ENCODE data around the gene TRMT1L. TPM values are rescaled to one million over a fixed set of nuclear protein-coding genes. Genes with fewer than 3 reads are reported as not detected.
A peak's percentile ranks its signal among the peaks of the same experiment; 100 is the strongest.

TRMT1L gene
- total RNA-seq, 4 donors from 2014 or later: 16.0 to 47.3 (median 21.5) TPM

DNA sequence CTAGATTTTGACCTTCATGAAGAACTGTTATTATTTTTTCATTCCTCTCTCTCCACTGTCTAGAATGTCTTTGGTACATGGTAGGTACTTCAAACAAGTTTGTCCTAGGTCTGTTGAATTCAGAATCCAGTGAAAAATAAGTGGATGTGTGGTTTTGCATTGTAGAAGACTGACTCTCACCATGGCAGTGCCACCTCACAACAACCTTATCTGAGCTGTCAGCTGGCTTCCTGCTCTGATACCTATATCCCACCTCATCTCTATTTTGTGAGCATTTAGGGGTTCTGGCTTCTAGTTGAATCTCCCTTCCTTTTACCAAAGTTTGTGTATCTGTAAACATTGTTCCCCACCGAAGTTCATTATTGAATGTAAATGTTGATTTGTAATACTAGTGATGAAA lies 9.4 kb upstream of the TRMT1L start:
- H3K36me3 ChIP-seq: peaks cover 0 to 78% of the 10 kb centered on the region in 2 donors
- peaks cover 0 to 5% (median 0%) of the 10 kb centered on the region in 3 donors for H3K4me1 ChIP-seq
- H3K27me3 ChIP-seq: no peaks in the 10 kb centered on the region
- TF ChIP-seq POLR2A (IDR thresholded peaks at IDR 0.05) (no peak), EP300 (IDR thresholded peaks at IDR 0.05) (no peak), POLR2AphosphoS5 (IDR thresholded peaks at IDR 0.05) (no peak)
- WGBS, 2 donors (ENCODE audit: low coverage in 1 of 2): 55 to 67% methylated on average over 1 of the region's 1 CpG
- H3K27ac ChIP-seq: no peak overlapping the region
- H3K4me3 ChIP-seq: no peak overlapping the region
- H3K9me3 ChIP-seq: no peaks in the 10 kb centered on the region
- no peak for ATAC-seq

DNA sequence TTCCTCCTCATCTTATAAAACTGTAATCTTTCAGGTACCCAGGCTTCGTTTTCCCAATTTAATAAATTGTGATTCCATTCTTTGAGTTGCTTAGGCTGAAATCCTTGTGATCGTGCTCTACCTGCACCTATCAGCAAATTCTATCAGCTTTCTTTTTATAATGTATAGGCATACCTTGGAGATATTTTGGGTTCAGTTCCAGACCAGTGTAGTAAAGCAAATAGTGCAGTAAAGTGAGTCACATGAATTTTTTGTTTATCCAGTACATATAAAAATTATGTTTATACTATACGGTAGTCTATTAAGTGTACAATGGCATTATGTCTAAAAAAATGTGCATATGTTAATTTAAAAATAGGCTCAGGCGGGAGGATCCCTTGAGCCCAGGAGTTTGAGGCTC lies 5.7 kb upstream of the TRMT1L start:
- Histone ChIP-seq H3K4me3 (no peak overlapping the region), H3K36me3 (peaks cover 0 to 66% of the 10 kb centered on the region in 2 donors), H3K9me3 (no peaks in the 10 kb centered on the region), H3K27me3 (no peaks in the 10 kb centered on the region), H3K27ac (no peak overlapping the region), H3K4me1 (peaks cover 0 to 13% (median 0%) of the 10 kb centered on the region in 3 donors)
- 88 to 93% methylated on average over 4 of the region's 4 CpGs for WGBS, 2 donors (ENCODE audit: low coverage in 1 of 2)
- TF ChIP-seq POLR2A (IDR thresholded peaks at IDR 0.05) (no peak), EP300 (IDR thresholded peaks at IDR 0.05) (no peak), POLR2AphosphoS5 (IDR thresholded peaks at IDR 0.05) (no peak)
- TF ChIP-seq, protein P1, sequence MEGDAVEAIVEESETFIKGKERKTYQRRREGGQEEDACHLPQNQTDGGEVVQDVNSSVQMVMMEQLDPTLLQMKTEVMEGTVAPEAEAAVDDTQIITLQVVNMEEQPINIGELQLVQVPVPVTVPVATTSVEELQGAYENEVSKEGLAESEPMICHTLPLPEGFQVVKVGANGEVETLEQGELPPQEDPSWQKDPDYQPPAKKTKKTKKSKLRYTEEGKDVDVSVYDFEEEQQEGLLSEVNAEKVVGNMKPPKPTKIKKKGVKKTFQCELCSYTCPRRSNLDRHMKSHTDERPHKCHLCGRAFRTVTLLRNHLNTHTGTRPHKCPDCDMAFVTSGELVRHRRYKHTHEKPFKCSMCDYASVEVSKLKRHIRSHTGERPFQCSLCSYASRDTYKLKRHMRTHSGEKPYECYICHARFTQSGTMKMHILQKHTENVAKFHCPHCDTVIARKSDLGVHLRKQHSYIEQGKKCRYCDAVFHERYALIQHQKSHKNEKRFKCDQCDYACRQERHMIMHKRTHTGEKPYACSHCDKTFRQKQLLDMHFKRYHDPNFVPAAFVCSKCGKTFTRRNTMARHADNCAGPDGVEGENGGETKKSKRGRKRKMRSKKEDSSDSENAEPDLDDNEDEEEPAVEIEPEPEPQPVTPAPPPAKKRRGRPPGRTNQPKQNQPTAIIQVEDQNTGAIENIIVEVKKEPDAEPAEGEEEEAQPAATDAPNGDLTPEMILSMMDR (IDR thresholded peaks at IDR 0.05): no peak
- no peak for ATAC-seq

DNA sequence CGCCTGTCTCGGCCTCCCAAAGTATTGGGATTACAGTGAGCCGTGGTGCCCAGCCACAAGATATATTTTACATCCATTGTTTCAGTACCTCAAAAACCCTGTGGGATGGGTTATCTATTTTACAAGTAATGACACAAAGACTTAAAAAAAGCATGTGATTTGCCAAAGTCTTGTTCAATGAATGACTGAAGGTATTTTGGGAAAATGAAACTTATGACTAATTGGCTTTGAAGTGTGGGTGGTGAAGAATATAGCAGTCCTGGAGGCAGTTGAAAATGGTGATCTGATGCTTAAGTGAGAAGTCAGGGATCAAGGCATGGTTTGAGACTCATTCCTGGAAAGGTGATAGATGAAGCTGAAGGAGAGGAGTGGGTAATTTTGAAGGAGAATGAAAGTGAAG lies 3.2 kb upstream of the TRMT1L start:
- H3K9me3 ChIP-seq: no peaks in the 10 kb centered on the region
- H3K27ac ChIP-seq: no peak overlapping the region
- H3K4me1 ChIP-seq: peaks cover 0 to 21% (median 3%) of the 10 kb centered on the region in 3 donors
- H3K36me3 ChIP-seq: peaks cover 0 to 41% of the 10 kb centered on the region in 2 donors
- TF ChIP-seq, protein P1 (IDR thresholded peaks at IDR 0.05): no peak
- TF ChIP-seq POLR2AphosphoS5 (IDR thresholded peaks at IDR 0.05): no peak
- no peak for TF ChIP-seq POLR2A (IDR thresholded peaks at IDR 0.05)
- no peak for TF ChIP-seq EP300 (IDR thresholded peaks at IDR 0.05)
- no peak for ATAC-seq
- 100% methylated on average over 1 to 3 of the region's 3 CpGs for WGBS, 2 donors (ENCODE audit: low coverage in 1 of 2)
- no peak overlapping the region for H3K4me3 ChIP-seq
- no peaks in the 10 kb centered on the region for H3K27me3 ChIP-seq

DNA sequence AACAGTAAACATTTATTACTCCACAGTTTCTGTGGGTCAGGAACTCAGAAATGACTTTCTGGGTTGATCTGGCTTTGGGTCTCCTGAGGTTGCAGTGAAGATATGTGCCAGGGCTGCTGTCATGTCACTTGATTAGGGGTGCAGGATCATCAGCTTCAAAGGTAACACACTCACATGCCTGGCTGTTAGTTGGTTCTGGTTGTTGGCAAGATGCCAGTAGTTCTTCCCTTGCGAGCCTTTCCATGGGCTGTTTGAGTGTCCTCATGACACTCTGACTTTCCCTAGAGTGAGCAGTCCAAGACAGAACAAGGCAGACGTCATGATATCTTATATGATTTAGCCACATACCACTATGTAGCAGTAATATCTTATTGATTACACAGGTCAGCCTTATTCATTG lies 2.0 kb upstream of the TRMT1L start:
- 74 to 100% methylated on average over 1 to 2 of the region's 2 CpGs for WGBS, 2 donors (ENCODE audit: low coverage in 1 of 2)
- Histone ChIP-seq H3K27me3 (no peaks in the 10 kb centered on the region), H3K4me3 (no peak overlapping the region), H3K9me3 (no peaks in the 10 kb centered on the region), H3K27ac (no peak overlapping the region), H3K36me3 (peaks cover 0 to 29% of the 10 kb centered on the region in 2 donors), H3K4me1 (peaks cover 0 to 32% (median 8%) of the 10 kb centered on the region in 3 donors)
- ATAC-seq: no peak
- TF ChIP-seq POLR2AphosphoS5 (IDR thresholded peaks at IDR 0.05): no peak
- TF ChIP-seq POLR2A (IDR thresholded peaks at IDR 0.05): no peak
- TF ChIP-seq, protein P1 (IDR thresholded peaks at IDR 0.05): no peak
- no peak for TF ChIP-seq EP300 (IDR thresholded peaks at IDR 0.05)

DNA sequence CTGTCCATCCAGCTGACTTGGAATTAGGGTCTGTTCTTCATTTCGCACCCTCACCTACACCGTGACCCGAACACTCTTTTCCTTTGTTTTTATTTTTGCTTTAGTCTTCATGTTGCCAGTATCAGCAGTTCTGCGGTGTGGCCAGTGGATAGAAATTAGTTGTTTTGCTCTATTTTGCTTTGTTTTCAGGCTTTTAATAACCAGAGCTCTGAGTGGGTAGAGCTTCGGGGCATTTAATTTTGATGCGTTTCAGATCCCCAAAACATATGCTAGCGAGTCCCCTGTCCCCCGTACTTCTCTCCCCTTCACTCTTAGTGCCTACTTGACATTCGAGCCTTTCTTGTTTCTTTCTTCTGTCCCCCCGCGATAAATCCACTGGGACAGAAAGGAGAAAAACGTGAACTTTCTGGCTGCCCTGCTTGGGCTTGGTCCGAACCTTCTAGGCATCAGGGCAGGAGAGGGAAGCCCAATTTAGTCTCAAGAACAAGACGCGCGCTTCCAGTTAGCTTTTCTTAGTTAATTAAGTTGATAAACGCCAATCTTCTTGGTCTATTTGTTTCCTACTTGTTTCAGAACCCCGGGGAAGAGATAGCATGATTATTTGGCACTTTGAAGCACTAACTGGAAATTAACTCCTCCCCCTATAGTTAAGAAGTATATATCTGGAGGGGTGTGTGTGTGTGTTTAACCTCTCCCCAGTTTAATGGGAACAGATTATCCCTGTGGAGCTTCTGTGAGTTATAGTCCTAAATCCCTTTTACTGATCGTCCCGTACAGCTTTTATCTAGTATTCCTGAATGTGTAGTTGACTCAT lies 1.1 kb upstream of the TRMT1L start:
- H3K27me3 ChIP-seq: no peaks in the 10 kb centered on the region
- TF ChIP-seq POLR2AphosphoS5 (IDR thresholded peaks at IDR 0.05) (no peak), EP300 (IDR thresholded peaks at IDR 0.05) (no peak), POLR2A (IDR thresholded peaks at IDR 0.05) (no peak)
- TF ChIP-seq, protein P1 (IDR thresholded peaks at IDR 0.05): no peak
- peaks cover 0 to 19% of the 10 kb centered on the region in 2 donors for H3K36me3 ChIP-seq
- ATAC-seq: no peak
- WGBS, 2 donors (ENCODE audit: low coverage in 1 of 2): 1% methylated on average over 17 to 20 of the region's 20 CpGs
- no peaks in the 10 kb centered on the region for H3K9me3 ChIP-seq
- H3K4me1 ChIP-seq: peaks cover 0 to 42% (median 8%) of the 10 kb centered on the region in 3 donors
- peak overlapping the region; percentile 76 to 97 for H3K4me3 ChIP-seq
- peak overlapping the region; percentile 84 to 98 (median 96) for H3K27ac ChIP-seq

Data from gastroesophageal sphincter (tissue), 4 donors.